ENCODE results near the gene TBC1D22B. TPM values are rescaled to one million over a fixed set of nuclear protein-coding genes. Genes with fewer than 3 reads are reported as not detected.

TBC1D22B gene
- total RNA-seq, 1 experiment from 2014 or later, result 12.9 TPM

- Histone ChIP-seq H2AK5ac (ENCODE audit: insufficient read length, low read length) (no peak overlapping the region), H3K27me3 (ENCODE audit: insufficient read depth, low read length) (no peaks in the 10 kb centered on the region), H3K9me3 (ENCODE audit: control insufficient read depth, low read depth, low read length) (no peaks in the 10 kb centered on the region), H3T11ph (ENCODE audit: low read length) (no peak overlapping the region), H3K56ac (ENCODE audit: insufficient read length, low read depth, low read length) (no peak overlapping the region), H3K79me1 (ENCODE audit: insufficient read depth, low read depth, low read length, poor library complexity, severe bottlenecking) (no peaks in the 10 kb centered on the region), H3K4ac (ENCODE audit: low read depth, low read length) (no peak overlapping the region), H3K27ac (ENCODE audit: insufficient read length, low read depth, low read length) (no peak overlapping the region), H2BK15ac (ENCODE audit: low read depth, low read length) (no peak overlapping the region), H3K4me2 (ENCODE audit: insufficient read depth, insufficient read length, low read length) (no peak overlapping the region), H2BK20ac (ENCODE audit: low read depth, low read length, poor library complexity, severe bottlenecking) (no peak overlapping the region), H2AFZ (ENCODE audit: low read length) (no peak overlapping the region), H2BK12ac (ENCODE audit: insufficient read length, low read depth, low read length) (no peak overlapping the region), H3K23me2 (ENCODE audit: insufficient read length, low read depth, low read length, poor library complexity, severe bottlenecking) (no peaks in the 10 kb centered on the region), H3K79me2 (ENCODE audit: insufficient read depth, low read length) (no peaks in the 10 kb centered on the region), H4K8ac (replicated peaks; ENCODE audit: insufficient read length, low read depth, low read length) (no peak overlapping the region), H4K20me1 (ENCODE audit: control insufficient read depth, insufficient read depth, insufficient read length) (no peaks in the 10 kb centered on the region), H2BK5ac (ENCODE audit: insufficient read length, low read length) (no peak overlapping the region), H4K91ac (ENCODE audit: insufficient read length, low read depth, low read length) (no peak overlapping the region), H3K18ac (ENCODE audit: insufficient read length, low read depth, low read length) (no peak overlapping the region), H3K14ac (ENCODE audit: insufficient read depth, low read length) (no peak overlapping the region), H2BK120ac (ENCODE audit: low read depth, low read length, poor library complexity, severe bottlenecking) (no peak overlapping the region), H3K9ac (ENCODE audit: extremely low read depth, insufficient read length, low read length) (no peak overlapping the region), H3K4me1 (ENCODE audit: insufficient read depth, low read length) (no peaks in the 10 kb centered on the region), H4K5ac (ENCODE audit: insufficient read length, low read depth, low read length) (no peak overlapping the region), H3K23ac (ENCODE audit: insufficient read length, low read depth, low read length) (no peak overlapping the region)
- DNase-seq, result peak; percentile 74
- Mint-ChIP-seq H3K9me3 (peaks cover 0 to 2% of the 10 kb centered on the region in 2 experiments; a peak in 1 of 5 replicates), H3K4me3 (no peak overlapping the region), H3K36me3 (ENCODE audit: insufficient read depth in 1 of 3, low read depth in 3 of 3) (no peaks in the 10 kb centered on the region), H3K4me1 (peaks cover 2% of the 10 kb centered on the region in 2 experiments; a peak in 2 of 4 replicates), H3K27me3 (ENCODE audit: low read depth) (no peaks in the 10 kb centered on the region), H3K27ac (peak overlapping the region in 1 of 3 experiments; percentile 46; a peak in 1 of 7 replicates)
- no CpG with 5 or more reads among the region's 7 CpGs for WGBS (ENCODE audit: extremely low coverage, insufficient read length, low lambda C conversion rate)
- TF ChIP-seq CTCF (conservative IDR thresholded peaks at IDR 0.05), result peak; percentile 95
Observed at GRCh38 chr6:37210313-37210968, 47.1 kb upstream of the TBC1D22B start.
